Stimulated activated CD8-positive, alpha-beta memory T cell treated with anti-CD3 and anti-CD28 coated beads, Interleukin-7, amount 100 ng/mL, for 24 hours (primary cell): ENCODE measurements around the gene GLO1.
"Not testable (repeated sequence)": the region's sequence is repeated elsewhere in the genome, so short reads cannot be mapped to it uniquely, and the experiment has no call there.

Experiments
- DNase-seq: peaks from one replicate; pipeline ENCODE4 v3.0.0-alpha.2; 2020; ENCODE audit warnings: low read depth

Gene GLO1

DNA sequence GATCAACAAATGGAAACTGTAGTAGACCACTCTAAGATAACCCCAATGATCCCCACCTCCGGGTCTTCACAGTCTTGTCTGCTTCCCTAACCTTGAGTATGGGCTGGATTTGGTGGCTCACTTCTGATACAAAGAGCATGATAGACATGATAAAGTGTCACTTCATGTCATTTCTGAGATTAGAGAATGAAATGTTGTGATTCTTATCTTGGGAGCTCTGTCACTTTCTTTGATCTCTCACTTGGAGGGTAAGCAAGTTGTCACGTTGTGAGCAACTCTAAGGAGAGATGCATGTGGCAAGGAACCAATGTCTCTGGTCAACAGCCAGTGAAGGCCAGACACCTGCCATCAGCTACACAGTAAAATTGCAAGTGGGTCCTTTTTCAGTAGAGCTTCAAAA, 3.0 kb upstream of the GLO1 start:
- no peak for DNase-seq

DNA sequence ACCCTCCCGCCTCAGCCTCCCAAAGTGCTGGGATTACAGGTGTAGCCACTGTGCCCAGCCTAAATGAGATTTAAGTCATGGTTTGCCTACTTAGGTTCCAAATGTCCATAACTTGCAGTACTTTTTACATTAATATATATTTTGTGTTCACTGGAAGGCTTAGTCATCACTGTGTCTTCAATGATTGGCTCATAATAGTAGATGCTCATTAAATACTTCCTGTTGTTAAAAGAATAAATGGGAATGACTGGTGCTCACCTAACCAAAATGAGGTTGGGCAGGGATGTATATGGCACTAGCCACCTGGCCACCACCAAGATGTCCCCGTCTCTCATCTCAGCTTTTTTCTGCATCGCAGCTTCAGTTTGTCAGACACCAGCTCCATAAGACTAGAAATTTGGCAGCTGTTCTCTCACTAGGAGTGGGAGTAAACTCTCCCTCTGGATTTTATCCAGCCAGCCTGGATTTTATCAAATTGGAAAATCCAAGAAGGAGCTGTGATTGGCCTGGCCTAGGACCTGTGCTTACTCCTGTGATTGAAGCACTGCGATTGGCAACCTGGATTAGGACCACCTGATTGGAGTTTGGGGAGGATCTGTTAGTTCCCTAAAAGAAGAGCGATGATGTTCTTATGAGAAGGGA, 1.1 kb upstream of the GLO1 start:
- DNase-seq = no peak

DNA sequence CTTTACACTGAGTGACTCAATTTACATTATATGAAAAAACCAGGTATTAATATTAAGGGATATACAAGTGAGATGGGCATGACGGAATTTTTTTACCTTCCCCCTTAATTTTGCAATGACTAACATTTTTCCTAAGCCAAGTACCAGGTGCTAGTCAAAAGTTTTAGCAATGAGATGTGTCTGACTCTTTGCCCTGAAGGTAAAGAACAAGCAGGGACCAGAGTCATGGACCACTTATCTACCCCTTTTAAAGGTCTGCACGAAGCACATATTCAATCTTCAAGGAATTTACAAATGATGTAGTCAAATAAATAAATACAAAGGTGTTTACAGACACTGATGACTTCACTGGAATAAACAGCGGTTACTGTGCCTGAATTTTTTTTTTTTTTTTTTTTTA, 1.4 kb downstream of the GLO1 start:
- no peak for DNase-seq

DNA sequence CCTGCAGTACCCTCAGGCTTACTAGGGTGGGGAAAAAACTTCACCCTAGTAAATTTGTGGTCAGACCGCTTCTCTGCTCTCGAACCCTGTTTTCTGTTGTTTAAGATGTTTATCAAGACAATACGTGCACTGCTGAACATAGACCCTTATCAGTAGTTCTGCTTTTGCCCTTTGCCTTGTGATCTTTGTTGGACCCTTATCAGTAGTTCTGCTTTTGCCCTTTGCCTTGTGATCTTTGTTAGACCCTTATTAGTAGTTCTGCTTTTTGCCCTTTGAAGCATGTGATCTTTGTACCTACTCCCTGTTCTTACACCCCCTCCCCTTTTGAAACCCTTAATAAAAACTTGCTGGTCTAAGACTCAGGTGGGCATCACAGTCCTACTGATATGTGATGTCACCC, 3.2 kb downstream of the GLO1 start:
- DNase-seq = not testable (repeated sequence)

DNA sequence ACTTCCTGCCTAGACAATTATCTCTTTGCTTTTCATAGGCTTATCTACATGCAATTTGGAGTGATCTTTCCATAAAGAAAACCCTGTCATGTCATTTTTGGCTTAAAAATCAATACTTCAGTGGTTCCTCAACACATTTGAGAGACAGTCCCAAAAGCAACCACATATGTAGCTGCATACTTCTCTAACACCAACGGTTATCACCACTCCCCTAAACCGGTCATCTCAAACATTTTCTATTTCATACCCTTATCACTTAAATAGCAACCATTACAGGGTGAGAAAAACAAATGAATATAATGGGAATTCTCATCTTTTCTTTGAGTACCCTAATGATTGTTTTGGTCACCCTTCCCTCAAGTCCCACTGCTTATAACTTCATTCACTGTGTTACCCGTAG, 5.1 kb downstream of the GLO1 start:
- no peak for DNase-seq

DNA sequence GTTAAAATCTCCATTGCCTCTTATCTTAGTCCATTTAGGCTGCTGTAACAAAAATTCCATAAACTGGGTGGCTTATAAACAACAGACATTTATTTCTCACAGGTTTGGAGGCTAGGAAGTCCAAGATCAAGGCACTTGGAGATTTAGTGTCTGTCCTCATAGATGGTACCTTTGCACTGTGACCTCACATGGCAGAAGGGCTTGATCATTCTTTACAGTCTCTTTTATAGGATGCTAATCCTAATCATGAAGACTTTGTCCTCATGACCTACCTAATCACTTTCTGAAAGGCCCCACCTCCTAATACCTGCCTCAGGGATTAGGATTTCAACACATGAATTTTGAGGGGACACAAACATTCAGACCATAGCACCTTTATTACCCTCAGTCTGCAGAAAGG, 6.6 kb downstream of the GLO1 start:
- DNase-seq = no peak

DNA sequence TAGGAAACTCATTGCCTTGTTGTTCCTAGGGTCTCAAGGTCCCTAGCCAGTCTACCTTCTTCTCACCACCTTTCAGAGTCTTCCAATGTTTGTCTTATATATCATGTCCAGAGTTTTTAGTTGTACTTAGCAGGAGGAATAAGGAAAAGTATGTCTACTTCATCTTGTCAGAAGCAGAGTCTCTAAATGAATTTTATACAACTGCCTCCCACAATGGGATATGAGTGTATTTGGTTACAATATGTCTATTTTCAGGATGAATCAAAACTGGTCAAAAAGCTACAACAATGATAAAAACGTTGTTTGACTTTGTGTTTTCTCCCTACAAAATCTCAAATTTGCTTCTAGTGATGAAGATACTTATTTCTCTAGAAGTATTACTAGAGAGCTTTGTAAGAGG, 7.0 kb downstream of the GLO1 start:
- DNase-seq = no peak

DNA sequence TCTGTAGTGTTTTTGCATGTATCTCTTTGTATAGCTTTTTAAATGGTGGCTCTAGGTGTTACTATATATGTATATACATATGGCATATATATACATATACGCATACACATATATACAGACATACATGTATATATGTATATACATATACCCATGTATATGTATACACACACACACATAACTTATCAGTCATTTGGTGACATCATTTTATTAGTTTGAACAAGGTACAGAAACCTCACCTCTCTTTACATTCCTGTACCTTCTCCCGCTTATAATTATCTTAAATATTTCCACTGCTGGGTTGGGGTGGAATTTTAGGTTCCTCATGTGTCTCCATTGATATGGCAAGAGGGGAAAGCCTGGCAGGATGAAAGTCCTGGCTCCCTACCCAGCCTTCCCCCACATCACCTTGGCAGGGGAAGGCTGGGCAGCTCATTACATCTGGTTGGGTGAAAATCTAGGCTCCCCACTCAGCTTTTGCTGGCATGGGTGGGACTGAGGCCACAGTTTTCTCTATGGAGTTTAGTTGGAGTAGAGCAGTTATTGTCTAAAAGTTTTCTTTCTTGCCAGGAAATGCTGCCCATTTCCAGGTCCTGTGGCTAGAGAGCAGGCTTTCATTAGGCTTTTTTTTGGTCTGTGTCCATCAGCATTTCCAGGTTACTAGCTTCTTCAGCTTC, 7.6 kb downstream of the GLO1 start:
- no peak for DNase-seq

DNA sequence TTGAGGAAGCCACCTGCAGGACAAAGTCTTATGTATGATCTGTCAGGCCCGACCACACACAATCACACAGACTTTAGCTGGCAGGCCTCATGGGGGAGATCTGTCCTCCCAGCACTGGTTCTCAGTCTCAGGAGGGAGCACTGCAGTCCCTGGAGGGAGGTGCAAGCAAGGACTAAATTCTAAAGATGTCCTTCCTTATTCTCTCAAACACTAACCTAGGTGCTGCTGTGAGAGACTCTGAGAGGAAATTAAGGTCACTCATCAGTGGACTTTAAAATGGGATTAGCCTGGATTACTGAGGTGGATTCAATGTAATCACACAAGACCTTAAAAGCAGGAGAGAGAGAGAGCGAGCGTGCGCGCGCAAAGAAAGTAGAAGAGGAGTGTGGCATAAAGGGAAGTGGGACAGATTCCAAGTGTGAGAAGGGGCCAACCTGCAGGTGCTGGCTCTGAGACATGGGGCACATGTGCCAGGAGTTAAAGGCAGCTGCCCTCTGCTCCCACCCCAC, 14.3 kb downstream of the GLO1 start:
- DNase-seq = no peak

DNA sequence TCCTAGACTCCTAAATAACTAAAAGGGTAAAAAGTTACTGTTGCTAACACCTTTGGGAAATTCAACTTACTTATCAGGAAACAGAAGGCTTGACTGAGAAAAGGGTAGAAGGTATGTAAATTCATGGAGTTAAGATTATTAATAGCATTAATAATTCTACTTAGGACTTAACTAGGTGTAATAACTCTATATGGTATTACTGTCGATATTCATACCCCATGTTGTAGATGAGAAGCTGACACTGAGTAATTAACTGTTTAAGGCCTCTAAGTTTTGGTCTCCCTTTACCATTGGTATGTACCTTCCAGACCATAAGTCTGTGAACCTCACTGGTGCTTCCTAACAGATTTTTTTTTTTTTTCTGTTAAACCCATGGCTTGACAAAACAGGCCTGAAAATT, 15.4 kb downstream of the GLO1 start:
- no peak for DNase-seq

DNA sequence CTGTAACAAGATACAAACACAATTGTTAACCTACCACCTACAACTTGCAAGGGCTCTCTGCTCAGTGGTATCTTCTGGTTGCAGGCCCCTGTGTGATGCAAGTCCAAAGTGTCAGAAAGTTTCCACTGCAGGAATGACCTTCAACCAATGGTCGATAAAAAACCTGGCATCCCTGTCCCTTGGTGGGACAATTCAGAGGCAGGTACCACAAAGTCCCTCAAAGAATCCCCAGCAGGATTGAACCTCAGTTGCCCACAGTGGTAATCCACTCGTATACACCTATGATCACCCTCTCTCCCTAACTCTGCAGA, 15.9 kb downstream of the GLO1 start:
- DNase-seq = no peak

DNA sequence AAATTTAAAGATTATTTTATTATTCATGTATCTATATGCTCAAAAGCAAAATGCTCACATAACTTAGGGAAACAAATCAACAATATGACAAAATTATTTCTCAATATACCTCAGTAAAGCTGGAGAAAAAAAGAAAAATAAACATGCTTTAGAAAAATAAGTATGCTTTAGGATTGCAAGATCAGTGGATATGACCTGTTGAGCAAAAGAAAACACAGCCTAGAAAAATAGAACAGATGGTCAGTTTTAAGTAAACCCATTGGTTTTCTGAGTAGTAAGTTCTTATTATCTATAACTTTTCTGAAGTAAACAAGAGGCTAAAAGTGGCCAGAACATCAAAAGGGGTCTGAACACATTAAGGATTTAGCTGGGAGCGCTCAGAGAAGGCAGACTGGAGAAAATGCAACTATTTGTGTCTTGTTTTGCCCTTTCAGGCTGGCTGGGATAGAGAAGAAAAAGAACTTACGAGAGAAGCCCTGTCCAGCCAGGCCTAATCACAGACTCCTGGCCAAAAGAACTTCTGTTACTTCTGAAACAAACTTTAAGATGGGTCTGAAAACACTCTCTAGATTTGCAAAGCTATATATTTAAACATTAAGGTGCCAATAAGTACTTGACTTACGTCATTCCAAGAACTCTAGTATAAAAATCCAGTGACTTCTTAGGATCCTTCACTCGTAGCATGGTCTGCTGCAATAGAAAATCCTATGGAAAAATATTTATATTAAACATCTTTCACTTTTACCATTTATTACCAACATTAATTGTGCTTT, 16.5 kb downstream of the GLO1 start:
- no peak for DNase-seq

DNA sequence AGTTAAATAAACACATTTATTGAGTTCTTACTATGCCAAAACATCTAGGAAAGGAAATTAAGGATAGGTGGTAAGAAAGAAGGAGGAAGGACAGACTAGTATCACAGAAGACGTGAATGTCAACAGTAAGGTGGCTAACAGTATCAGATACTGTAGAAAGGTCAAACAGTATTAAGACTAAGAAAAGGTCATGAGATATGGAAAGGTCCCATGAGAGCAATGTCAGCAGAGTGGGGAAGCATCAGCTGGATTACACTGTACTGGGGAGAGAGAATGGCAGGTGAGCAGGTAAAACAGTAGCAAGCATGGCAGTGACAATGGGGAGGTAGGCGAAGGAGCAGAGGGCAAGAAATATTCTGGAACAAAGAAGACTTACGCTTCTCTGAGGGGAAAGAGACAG, 18.0 kb downstream of the GLO1 start:
- no peak for DNase-seq

DNA sequence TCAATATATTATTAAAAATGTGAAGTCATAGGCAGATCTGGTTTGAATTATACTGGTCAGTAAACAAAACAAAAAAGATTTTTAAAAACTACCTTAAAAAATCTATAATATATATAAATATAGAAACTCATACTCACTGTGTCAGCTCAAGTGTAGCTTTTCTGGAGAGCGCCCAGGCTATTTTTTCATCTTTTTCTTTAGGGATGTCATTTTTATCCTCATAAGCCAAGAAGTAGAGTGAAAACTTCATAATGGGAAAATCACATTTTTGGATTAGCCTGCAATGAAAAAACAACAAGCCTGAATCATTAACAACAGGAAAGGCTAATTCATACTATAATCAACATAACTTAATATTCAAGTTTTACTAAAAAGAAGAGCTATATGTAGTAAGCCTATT, 18.7 kb downstream of the GLO1 start:
- no peak for DNase-seq

DNA sequence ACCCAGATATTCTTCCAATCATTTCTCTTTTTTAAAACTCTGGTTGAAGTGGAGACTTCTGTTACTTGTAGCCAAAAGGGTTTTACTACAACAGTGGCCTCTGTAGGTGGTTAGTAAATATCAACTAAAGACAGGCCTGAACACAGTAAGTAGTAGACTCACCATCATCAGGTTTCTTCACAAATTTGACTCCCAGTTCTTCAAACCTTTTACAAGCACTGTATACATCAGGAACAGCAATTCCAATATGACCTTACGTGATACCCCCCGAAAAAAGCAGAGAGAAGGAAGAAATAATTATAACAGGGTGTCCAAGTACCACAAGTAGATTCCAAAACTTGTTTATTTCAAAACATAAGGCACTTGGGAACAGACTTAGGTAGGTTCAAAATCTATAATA, 21.1 kb downstream of the GLO1 start:
- no peak for DNase-seq

DNA sequence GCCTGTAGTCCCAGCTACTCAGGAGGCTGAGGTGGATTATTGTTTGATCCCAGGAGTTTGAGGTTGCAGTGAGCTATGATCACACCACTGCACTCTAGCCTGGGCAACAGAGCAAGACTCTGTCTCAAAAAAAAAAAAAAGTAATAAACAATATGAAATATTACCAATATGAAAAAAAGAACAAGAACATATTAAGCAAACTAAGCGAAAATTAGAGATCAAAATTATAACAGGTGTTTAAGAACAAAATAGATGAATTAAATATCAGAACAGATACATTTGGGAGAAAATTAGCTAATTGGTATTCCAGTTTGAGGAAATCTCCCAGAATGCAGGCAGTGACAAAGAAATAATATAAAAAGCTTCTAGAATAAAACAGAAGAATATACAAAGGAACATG, 23.3 kb downstream of the GLO1 start:
- DNase-seq = no peak

DNA sequence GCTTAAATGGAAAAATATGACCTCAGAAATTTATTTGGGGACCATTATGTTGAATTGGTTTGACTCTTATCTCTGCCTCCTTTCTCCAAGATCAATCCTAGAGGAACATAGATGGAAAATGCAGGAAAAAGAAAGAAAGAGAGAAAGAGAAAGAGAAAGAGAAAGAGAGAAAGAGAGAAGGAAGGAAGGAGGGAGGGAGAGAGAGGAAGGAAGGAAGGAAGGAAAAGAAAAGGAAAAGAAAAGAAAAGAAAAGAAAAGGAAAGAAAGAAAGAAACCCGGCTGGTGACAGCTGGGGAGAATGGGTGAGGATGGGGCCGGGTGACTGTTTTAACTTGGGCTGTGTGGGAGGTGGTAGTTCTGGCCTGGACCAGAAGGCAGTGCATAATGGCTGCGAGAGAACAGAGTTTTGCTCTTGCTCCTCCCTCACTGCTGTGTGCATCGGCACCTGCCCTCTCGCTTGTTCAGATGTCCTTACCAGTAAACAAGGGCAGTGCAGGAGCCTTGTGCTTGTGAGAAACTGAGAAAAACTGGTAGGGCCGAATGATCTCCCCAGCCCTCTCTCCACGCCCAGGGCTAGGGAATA, 24.7 kb downstream of the GLO1 start:
- DNase-seq = no peak

DNA sequence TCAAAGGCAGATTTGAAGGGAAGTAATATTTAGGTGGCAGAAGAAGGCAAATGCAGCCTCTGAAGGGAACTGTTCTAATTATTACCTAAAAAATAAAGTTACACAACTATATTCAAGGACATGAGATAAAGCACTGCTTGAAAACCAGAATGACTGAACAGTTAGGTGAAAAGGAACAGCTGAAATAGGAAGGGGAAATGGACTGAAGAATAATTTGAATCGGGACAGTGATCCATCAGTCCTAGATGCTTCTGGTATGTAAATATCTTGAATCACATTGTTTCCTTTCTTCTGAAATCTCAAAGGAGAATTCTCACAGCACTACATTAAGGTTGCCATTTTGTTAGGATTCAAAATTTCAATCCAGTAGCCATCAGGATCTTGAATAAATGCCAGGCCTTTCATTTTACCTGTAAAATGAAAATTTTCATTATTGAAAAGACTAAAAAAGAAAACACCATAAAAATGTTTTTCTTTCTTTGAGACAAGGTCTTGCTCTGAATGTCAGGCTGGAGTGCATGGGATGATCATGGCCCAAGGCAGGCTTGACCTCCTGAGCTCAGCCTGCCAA, 25.9 kb downstream of the GLO1 start:
- no peak for DNase-seq

DNA sequence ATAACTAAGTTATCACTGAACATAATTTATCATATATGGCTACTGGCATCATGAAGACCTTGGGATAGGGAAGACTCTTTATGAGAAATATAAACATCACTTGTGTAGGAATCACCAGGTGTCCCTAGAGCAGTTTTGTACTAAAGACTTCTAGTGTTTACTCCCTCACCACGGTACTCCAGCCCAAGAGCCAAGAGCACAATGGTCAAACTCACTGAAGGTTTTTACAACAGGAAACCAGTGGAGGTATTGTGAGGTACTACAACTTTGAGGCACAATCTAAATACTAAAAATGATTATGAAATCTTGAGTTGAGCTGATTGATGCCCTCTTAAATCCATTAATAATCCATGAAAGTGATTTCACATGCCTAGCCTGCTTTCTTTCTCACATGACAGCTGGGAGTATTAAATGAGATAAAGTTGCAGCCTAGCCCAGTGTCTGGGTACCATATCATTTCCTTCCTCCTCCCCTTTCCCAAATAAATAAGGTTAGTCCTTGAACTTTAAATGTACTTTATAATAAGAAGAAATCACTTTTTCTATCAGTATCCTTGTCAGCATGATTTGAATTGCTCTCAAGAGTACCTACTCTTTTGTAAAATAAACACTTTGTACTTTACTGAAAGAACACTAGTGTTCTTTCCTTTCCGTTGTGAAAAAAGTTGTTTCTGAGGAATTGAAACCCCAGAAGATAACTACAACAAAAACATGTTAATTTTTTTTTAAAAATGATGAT, 26.5 kb downstream of the GLO1 start:
- no peak for DNase-seq

DNA sequence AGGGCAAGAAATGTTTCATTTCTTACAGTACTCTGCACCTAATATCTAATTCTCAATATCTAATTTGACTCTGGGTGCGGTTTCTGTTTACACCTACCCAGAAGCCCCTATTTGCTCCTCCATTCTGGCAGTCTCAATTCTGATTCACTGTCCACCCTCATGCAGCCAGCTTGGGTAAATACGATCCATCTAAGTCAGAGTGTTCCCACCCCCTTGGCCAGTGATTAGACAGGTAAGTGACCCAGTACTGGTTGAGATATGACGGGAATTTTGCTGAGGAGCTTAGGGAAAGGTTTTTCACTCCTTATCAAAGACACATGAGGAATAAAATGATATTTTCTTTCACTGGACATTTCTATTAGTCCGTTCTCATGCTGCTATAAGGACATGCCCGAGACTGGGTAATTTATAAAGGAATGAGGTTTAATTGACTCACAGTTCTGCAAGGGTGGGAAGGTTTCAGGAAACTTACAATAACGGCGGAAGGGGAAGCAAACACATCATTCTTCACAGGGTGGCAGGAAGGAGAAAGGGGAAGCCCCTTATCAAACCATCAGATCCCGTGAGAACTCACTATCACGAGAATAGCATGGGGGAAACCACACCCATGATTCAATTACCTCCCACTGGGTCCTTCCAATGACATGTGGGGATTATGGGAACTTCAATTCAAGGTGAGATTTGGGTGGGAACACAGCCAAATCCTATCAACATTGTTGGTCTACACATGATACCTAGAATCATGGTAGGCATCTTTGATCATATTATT, 29.4 kb downstream of the GLO1 start:
- no peak for DNase-seq

DNA sequence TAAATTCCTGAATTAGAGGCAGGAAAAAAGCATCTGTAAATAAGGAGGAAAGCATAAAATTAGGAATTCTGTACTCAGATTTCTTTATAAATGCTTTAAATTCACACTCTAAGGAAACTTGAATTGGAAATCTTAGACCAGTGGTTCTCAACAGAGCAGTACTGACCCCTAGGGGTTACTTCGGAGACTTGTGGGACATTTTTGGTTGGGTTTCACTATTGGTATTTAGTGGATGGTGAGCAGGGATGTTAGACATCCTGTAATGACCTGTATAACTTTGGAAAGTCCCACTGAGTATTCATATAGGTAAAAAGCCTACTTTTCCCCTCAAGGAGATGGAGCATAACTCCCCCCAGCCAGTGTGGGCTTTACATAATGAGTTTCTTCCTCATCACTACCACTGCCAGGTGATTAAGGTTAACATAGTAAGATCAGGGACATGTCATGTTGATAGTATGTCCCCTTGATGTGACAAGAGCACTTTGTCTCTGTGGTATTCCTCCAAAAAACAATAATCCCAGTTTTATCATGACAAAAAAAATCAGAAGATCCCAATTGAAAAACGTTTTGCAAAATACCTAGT, 31.0 kb downstream of the GLO1 start:
- DNase-seq = no peak
